H1 (cell line): ENCODE results near the gene ASPN. TPM values are rescaled to one million over a fixed set of nuclear protein-coding genes. Genes with fewer than 3 reads are reported as not detected.

Experiments
- CTCF ChIA-PET: fragments of 300-600 bp; sonication (Branson Sonifier 250); formaldehyde crosslinking; loops from one replicate; lab custom pipeline; 2021; ENCODE audit not compliant: partially characterized antibody; lab: Charles Lee
- POLR2A ChIA-PET: fragments of 300-600 bp; sonication (Branson Sonifier 250); formaldehyde crosslinking; loops from one replicate; lab custom pipeline; 2021; ENCODE audit warnings: inconsistent platforms; ENCODE audit not compliant: partially characterized antibody; lab: Charles Lee
- DNase-seq, 2 experiments: peaks; one replicate each; pipeline versions ENCODE4 v3.0.0 to v3.0.0-alpha.2; 2010 to 2022; ENCODE audit warnings: low spot score in 2 of 2, low read depth in 1 of 2, mixed read lengths in 1 of 2
- FAIRE-seq: peaks from 2 replicates; lab custom pipeline; 2011; peaks lifted over from hg19 to GRCh38; lab: Jason Lieb, UNC
- H2AFZ ChIP-seq: 2 replicates; pipeline ENCODE4 v1.8.1; 2012; ENCODE audit warnings: low read length, inconsistent platforms
- H2AK5ac ChIP-seq: 2 replicates; pipeline ENCODE4 v1.6.1; 2013; ENCODE audit warnings: low read depth, low read length
- H2BK120ac ChIP-seq: replicated peaks from 2 replicates; pipeline ENCODE3; 2013; ENCODE audit warnings: low read depth, low read length, inconsistent platforms
- H2BK12ac ChIP-seq: 2 replicates; pipeline ENCODE4 v1.6.1; 2013; ENCODE audit warnings: low read depth, low read length
- H2BK15ac ChIP-seq: 2 replicates; pipeline ENCODE4 v1.6.1; 2013; ENCODE audit warnings: low read length
- H2BK20ac ChIP-seq: 2 replicates; pipeline ENCODE4 v1.6.1; 2013; ENCODE audit warnings: low read length
- H2BK5ac ChIP-seq: 2 replicates; pipeline ENCODE4 v1.6.1; 2013; ENCODE audit warnings: low read depth, low read length
- H3K14ac ChIP-seq: 2 replicates; pipeline ENCODE4 v1.6.1; 2013; ENCODE audit warnings: inconsistent platforms; ENCODE audit not compliant: insufficient read length
- H3K18ac ChIP-seq: 2 replicates; pipeline ENCODE4 v1.6.1; 2013; ENCODE audit warnings: low read length; ENCODE audit errors: extremely low read depth
- H3K23ac ChIP-seq: 2 replicates; pipeline ENCODE4 v1.6.1; 2013; ENCODE audit warnings: inconsistent platforms; ENCODE audit not compliant: insufficient read length
- H3K23me2 ChIP-seq: 2 replicates; pipeline ENCODE4 v1.6.1; 2013; ENCODE audit warnings: low read depth, low read length
- H3K27ac ChIP-seq: 2 replicates; pipeline ENCODE4 v1.6.1; 2011; ENCODE audit warnings: low read depth, low read length, inconsistent platforms
- H3K27me3 ChIP-seq, 4 experiments: replicated peaks in 1 of 4; 1 replicate in 1 of 4; 2 replicates in 3 of 4; pipeline versions ENCODE4 v1.6.1 to v1.8.1; 2011 to 2013; ENCODE audit warnings: low read length in 3 of 4, mild to moderate bottlenecking in 3 of 4, inconsistent platforms in 2 of 4, mixed read lengths in 2 of 4, moderate library complexity in 1 of 4; ENCODE audit not compliant: control insufficient read depth in 3 of 4, insufficient read depth in 3 of 4; ENCODE audit errors: extremely low read depth in 1 of 4
- H3K36me3 ChIP-seq, 4 experiments: 2 replicates each; pipeline versions ENCODE4 v1.6.1 to v1.8.1; 2011 to 2013; ENCODE audit warnings: mild to moderate bottlenecking in 4 of 4, low read length in 3 of 4, moderate library complexity in 2 of 4, control low read depth in 1 of 4, inconsistent platforms in 1 of 4; ENCODE audit not compliant: insufficient read depth in 4 of 4, control insufficient read depth in 2 of 4
- H3K4ac ChIP-seq: replicated peaks from 2 replicates; pipeline ENCODE3; 2013; ENCODE audit warnings: low read length, low read depth, mixed read lengths, inconsistent platforms; ENCODE audit not compliant: insufficient read length
- H3K4me1 ChIP-seq, 4 experiments: replicated peaks in 1 of 4; 1 replicate in 1 of 4; 2 replicates in 3 of 4; pipeline versions ENCODE4 v1.6.1 to v1.8.1; 2011 to 2013; ENCODE audit warnings: low read length in 3 of 4, inconsistent platforms in 2 of 4, mixed read lengths in 1 of 4; ENCODE audit not compliant: insufficient read depth in 4 of 4, control insufficient read depth in 3 of 4
- H3K4me2 ChIP-seq, 2 experiments: 2 replicates each; pipeline versions ENCODE4 v1.6.1 to v1.8.1; 2011 to 2013; ENCODE audit warnings: low read depth in 2 of 2, low read length in 2 of 2, control low read depth in 1 of 2, inconsistent platforms in 1 of 2, mild to moderate bottlenecking in 1 of 2; ENCODE audit not compliant: insufficient read depth in 1 of 2
- H3K4me3 ChIP-seq, 4 experiments: fragments of 200-600, 300-600 bp in 1 of 4; sonication (generic), shearing (Covaris generic), sonication (Bioruptor Twin) in 1 of 4; 2 replicates each; pipeline versions ENCODE4 v1.5.1 to v1.8.1; 2011 to 2016; ENCODE audit warnings: low read length in 4 of 4, low read depth in 3 of 4, control low read depth in 2 of 4, inconsistent platforms in 2 of 4, mild to moderate bottlenecking in 2 of 4, mixed read lengths in 1 of 4, moderate library complexity in 1 of 4; ENCODE audit not compliant: insufficient read depth in 2 of 4; ENCODE audit errors: extremely low read depth in 1 of 4
- H3K56ac ChIP-seq: replicated peaks from 2 replicates; pipeline ENCODE3; 2013; ENCODE audit warnings: low read depth, mild to moderate bottlenecking, mixed read lengths, low read length, inconsistent platforms; ENCODE audit not compliant: insufficient read length
- H3K79me1 ChIP-seq: 2 replicates; pipeline ENCODE4 v1.6.1; 2013; ENCODE audit warnings: low read depth, low read length, control low read depth
- H3K79me2 ChIP-seq, 2 experiments: 2 replicates each; pipeline versions ENCODE4 v1.6.1 to v1.8.1; 2012 to 2013; ENCODE audit warnings: low read length in 2 of 2, mild to moderate bottlenecking in 2 of 2, inconsistent platforms in 1 of 2; ENCODE audit not compliant: insufficient read depth in 2 of 2, control insufficient read depth in 1 of 2
- H3K9ac ChIP-seq, 4 experiments: replicated peaks in 1 of 4; 1 replicate in 1 of 4; 2 replicates in 3 of 4; pipeline versions ENCODE4 v1.6.1 to v1.8.1; 2011 to 2013; ENCODE audit warnings: low read depth in 3 of 4, low read length in 3 of 4, control low read depth in 2 of 4, mild to moderate bottlenecking in 2 of 4, moderate library complexity in 2 of 4, inconsistent platforms in 1 of 4; ENCODE audit errors: extremely low read depth in 1 of 4
- H3K9me3 ChIP-seq, 2 experiments: 2 replicates each; pipeline versions ENCODE4 v1.6.1 to v1.8.1; 2012 to 2013; ENCODE audit warnings: mild to moderate bottlenecking in 2 of 2, moderate library complexity in 2 of 2, control low read depth in 1 of 2, inconsistent platforms in 1 of 2, low read depth in 1 of 2, low read length in 1 of 2, mixed read lengths in 1 of 2; ENCODE audit not compliant: insufficient read depth in 2 of 2
- H4K20me1 ChIP-seq, 2 experiments: replicated peaks in 1 of 2; 2 replicates each; pipeline versions ENCODE3 to v1.8.1; 2011 to 2013; ENCODE audit warnings: inconsistent platforms in 2 of 2, low read length in 2 of 2, mild to moderate bottlenecking in 1 of 2; ENCODE audit not compliant: insufficient read depth in 2 of 2, control insufficient read depth in 1 of 2
- H4K5ac ChIP-seq: 2 replicates; pipeline ENCODE4 v1.6.1; 2013; ENCODE audit warnings: low read length, low read depth, mixed read lengths, inconsistent platforms; ENCODE audit not compliant: insufficient read length
- H4K8ac ChIP-seq: 2 replicates; pipeline ENCODE4 v1.8.0; 2013; ENCODE audit warnings: mild to moderate bottlenecking, moderate library complexity, low read length, inconsistent platforms; ENCODE audit not compliant: insufficient read depth; ENCODE audit errors: extremely low read depth
- H4K91ac ChIP-seq: replicated peaks from 2 replicates; pipeline ENCODE3; 2013; ENCODE audit warnings: low read length, mixed read lengths, inconsistent platforms; ENCODE audit not compliant: insufficient read length
- BCL11A ChIP-seq, 2 experiments: IDR thresholded peaks; one replicate each; pipeline ENCODE4 v1.6.1; 2011; ENCODE audit warnings: low read depth in 2 of 2, low read length in 2 of 2, mild to moderate bottlenecking in 2 of 2
- CHD2 ChIP-seq: IDR thresholded peaks from 2 replicates; pipeline ENCODE4 v1.6.1; 2012; ENCODE audit warnings: low read length, improper control_type of control experiment
- CREB1 ChIP-seq: IDR thresholded peaks from 2 replicates; pipeline ENCODE4 v1.6.1; 2012; ENCODE audit warnings: inconsistent platforms
- EGR1 ChIP-seq: IDR thresholded peaks from 2 replicates; pipeline ENCODE4 v1.6.1; 2011; ENCODE audit warnings: low read depth, low read length, borderline replicate concordance
- EP300 ChIP-seq, 2 experiments: IDR thresholded peaks; 1 replicate in 1 of 2; 2 replicates in 1 of 2; pipeline ENCODE4 v1.6.1; 2011 to 2012; ENCODE audit warnings: low read depth in 2 of 2, low read length in 2 of 2, mild to moderate bottlenecking in 2 of 2, borderline replicate concordance in 1 of 2, inconsistent platforms in 1 of 2, moderate library complexity in 1 of 2
- FOSL1 ChIP-seq: IDR thresholded peaks from 2 replicates; pipeline ENCODE4 v1.6.1; 2011; ENCODE audit warnings: mild to moderate bottlenecking, low read depth, low read length, moderate library complexity; ENCODE audit not compliant: insufficient read depth
- JUN ChIP-seq: IDR thresholded peaks from 2 replicates; pipeline ENCODE4 v1.6.1; 2011; ENCODE audit warnings: low read depth, mild to moderate bottlenecking, improper control_type of control experiment, low read length
- JUND ChIP-seq: IDR thresholded peaks from 2 replicates; pipeline ENCODE4 v1.6.1; 2011; ENCODE audit warnings: mild to moderate bottlenecking, improper control_type of control experiment, low read length
- POLR2AphosphoS5 ChIP-seq: IDR thresholded peaks from 2 replicates; pipeline ENCODE4 v1.6.1; 2011; ENCODE audit warnings: low read depth, low read length
- RAD21 ChIP-seq, 2 experiments: IDR thresholded peaks in 1 of 2; conservative IDR thresholded peaks in 1 of 2; 2 replicates each; pipeline ENCODE4 v1.6.1; 2011; ENCODE audit warnings: low read depth in 2 of 2, low read length in 2 of 2, improper control_type of control experiment in 1 of 2, inconsistent platforms in 1 of 2, mild to moderate bottlenecking in 1 of 2, moderate library complexity in 1 of 2
- RFX5 ChIP-seq: IDR thresholded peaks from 2 replicates; pipeline ENCODE4 v1.6.1; 2011; ENCODE audit warnings: low read depth, low read length, improper control_type of control experiment, borderline replicate concordance
- SAP30 ChIP-seq: fragments of 300-600 bp; sonication (generic); IDR thresholded peaks from 2 replicates; pipeline ENCODE4 v1.7.1; 2012; ENCODE audit warnings: low read length, moderate library complexity, mild to moderate bottlenecking, inconsistent platforms; ENCODE audit not compliant: insufficient read depth, insufficient replicate concordance
- TAF1 ChIP-seq: IDR thresholded peaks from 2 replicates; pipeline ENCODE4 v1.6.1; 2011; ENCODE audit warnings: mild to moderate bottlenecking, low read depth, low read length
- WGBS, 2 experiments: shearing (Covaris generic) in 1 of 2; methylation state at CpG; one replicate each; pipeline versions ENCODE4 v1.1.6 to v1.1.7; 2013 to 2015; ENCODE audit warnings: low lambda C conversion rate in 2 of 2, mixed read lengths in 2 of 2, inconsistent platforms in 1 of 2, low coverage in 1 of 2, missing lambda C conversion rate in 1 of 2; ENCODE audit not compliant: insufficient replicate concordance in 2 of 2, insufficient coverage in 1 of 2, insufficient read length in 1 of 2; ENCODE audit errors: extremely low coverage in 1 of 2, missing lambda C conversion rate in 1 of 2; 5-methylcytosine and 5-hydroxymethylcytosine counted together
- polyA plus RNA-seq, 7 experiments: library from polyadenylated mRNA; depleted of rRNA in 3 of 7; stranded (reverse) in 5 of 7; unstranded in 2 of 7; fragments of >200 nt in 5 of 7; fragments of 200-250 nt in 2 of 7; gene quantifications; 1 replicate in 5 of 7; 2 replicates in 1 of 7; 4 replicates in 1 of 7; pipeline versions ENCODE4 v1.2.1 to v1.2.3, GENCODE V29; 2011 to 2013; ENCODE audit warnings: missing spikeins in 2 of 7, mixed read lengths in 2 of 7
- total RNA-seq: library from RNA; stranded (reverse); fragmentation: NEBNext Ultra II Directional; extraction: Animal tissue kit (Norgen Biotek cat#: 25700); gene quantifications from 2 replicates; pipeline ENCODE4 v1.2.1, GENCODE V29; 2021
- TF ChIP-seq, protein P1 (sequence below): IDR thresholded peaks from 2 replicates; pipeline ENCODE4 v1.6.1; 2011; ENCODE audit warnings: low read depth, mild to moderate bottlenecking, low read length; ENCODE audit not compliant: insufficient read depth

ASPN gene
- total and polyA plus RNA-seq, 2 of the 8 experiments (the other 6 are each of a cell fraction or from before 2014, with no cell fraction given): not detected

DNA sequence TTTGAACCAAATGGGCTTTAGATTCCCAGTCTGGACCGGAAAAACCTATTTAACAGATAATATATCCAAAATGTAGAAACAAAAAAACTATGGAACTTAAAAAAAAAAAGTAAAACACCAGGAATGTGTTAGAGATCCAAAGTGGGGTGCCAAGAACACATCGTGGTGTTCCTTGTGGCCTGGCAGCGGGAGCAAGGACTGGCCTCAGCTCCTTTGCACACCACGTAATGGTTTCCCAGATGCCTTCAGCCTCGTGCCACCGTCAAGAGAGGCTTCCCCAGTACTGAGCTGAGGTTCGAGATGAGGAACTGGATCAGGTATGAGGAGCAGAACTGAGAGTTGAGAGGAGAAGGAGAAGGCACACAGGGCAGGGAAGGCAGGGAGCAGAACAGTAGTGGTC is 3.5 kb downstream of the ASPN start:
- no peaks in the 10 kb centered on the region for H4K20me1 ChIP-seq
- TF ChIP-seq JUND (no peak), EGR1 (no peak), POLR2AphosphoS5 (no peak), JUN (no peak), BCL11A (IDR thresholded peaks at IDR 0.05; ENCODE audit: low read depth in 2 of 2, low read length in 2 of 2) (no peak), TAF1 (no peak), SAP30 (no peak), RFX5 (no peak), FOSL1 (no peak), CREB1 (no peak), RAD21 (IDR thresholded peaks at IDR 0.05 in 1 of 2, conservative IDR thresholded peaks at IDR 0.05 in 1 of 2; ENCODE audit: low read depth in 2 of 2, low read length in 2 of 2) (no peak), EP300 (IDR thresholded peaks at IDR 0.05; ENCODE audit: borderline replicate concordance in 1 of 2, low read depth in 2 of 2, low read length in 2 of 2) (no peak), CHD2 (no peak)
- TF ChIP-seq, protein P1, sequence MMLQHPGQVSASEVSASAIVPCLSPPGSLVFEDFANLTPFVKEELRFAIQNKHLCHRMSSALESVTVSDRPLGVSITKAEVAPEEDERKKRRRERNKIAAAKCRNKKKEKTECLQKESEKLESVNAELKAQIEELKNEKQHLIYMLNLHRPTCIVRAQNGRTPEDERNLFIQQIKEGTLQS: no peak
- no peaks in the 10 kb centered on the region for H3K27me3 ChIP-seq
- no peak overlapping the region for H4K8ac ChIP-seq
- H3K4me1 ChIP-seq: peaks cover 0 to 7% (median 4%) of the 10 kb centered on the region in 4 experiments; a peak in 3 of 7 replicates
- ChIA-PET POLR2A (no interaction called here), CTCF (no interaction called here)
- no peak overlapping the region for H3K18ac ChIP-seq
- H2BK12ac ChIP-seq: no peak overlapping the region
- no peak overlapping the region for H2BK5ac ChIP-seq
- no peak for FAIRE-seq
- H2AK5ac ChIP-seq: no peak overlapping the region
- H4K91ac ChIP-seq: no peak overlapping the region
- H3K27ac ChIP-seq: no peak overlapping the region
- WGBS, 2 experiments: 93% methylated on average over 7 of the region's 7 CpGs; no CpG with 5 or more reads in 1 of the 2 experiments
- H3K23ac ChIP-seq: no peak overlapping the region
- no peaks in the 10 kb centered on the region for H3K79me2 ChIP-seq
- H3K56ac ChIP-seq: no peak overlapping the region
- H2BK120ac ChIP-seq: no peak overlapping the region
- no peak overlapping the region for H2AFZ ChIP-seq
- no peaks in the 10 kb centered on the region; the same call in 1 of the 2 replicates for H3K79me1 ChIP-seq
- H3K23me2 ChIP-seq: peaks cover 2% of the 10 kb centered on the region; the same call in 1 of the 2 replicates
- no peak overlapping the region for H3K4me2 ChIP-seq
- H2BK15ac ChIP-seq: no peak overlapping the region
- H3K36me3 ChIP-seq: no peaks in the 10 kb centered on the region
- no peak overlapping the region for H4K5ac ChIP-seq
- DNase-seq: no peak
- no peak overlapping the region for H2BK20ac ChIP-seq
- no peak overlapping the region for H3K4me3 ChIP-seq
- no peak overlapping the region for H3K14ac ChIP-seq
- H3K9me3 ChIP-seq: no peaks in the 10 kb centered on the region
- H3K4ac ChIP-seq: no peak overlapping the region
- no peak overlapping the region for H3K9ac ChIP-seq
